GM20431 (cell line): ENCODE results near the gene TSPAN11.

Source experiments
- in situ Hi-C: fragments of 300-500 bp; cut with MseI, MboI; formaldehyde crosslinking; loops from one replicate; pipeline ENCODE4 v1.15.0; 2020; ENCODE audit warnings: low sequenced_read_pairs; ENCODE audit not compliant: unreplicated experiment

TSPAN11 gene

DNA sequence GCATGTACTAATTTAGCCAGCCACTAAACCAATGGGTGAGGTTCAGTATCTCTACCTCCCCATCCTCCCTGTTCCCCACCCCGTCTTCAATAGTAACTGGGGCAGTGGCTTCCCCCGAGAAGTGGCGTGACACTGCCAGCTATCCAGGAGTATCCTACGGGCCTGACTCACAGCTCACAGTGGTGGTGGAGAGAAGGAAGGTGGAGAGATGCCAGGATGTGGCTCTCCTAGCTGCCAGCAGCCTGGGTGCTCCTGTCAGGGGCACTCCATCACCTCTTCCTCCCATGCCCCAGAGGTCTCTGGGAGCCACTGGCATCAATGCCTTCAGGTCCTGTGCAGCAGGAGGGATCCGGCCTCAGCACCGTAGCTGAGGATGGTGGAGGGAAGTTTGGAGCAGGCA is 49.0 kb downstream of the TSPAN11 start:
- in situ Hi-C loops, result no loop called here

DNA sequence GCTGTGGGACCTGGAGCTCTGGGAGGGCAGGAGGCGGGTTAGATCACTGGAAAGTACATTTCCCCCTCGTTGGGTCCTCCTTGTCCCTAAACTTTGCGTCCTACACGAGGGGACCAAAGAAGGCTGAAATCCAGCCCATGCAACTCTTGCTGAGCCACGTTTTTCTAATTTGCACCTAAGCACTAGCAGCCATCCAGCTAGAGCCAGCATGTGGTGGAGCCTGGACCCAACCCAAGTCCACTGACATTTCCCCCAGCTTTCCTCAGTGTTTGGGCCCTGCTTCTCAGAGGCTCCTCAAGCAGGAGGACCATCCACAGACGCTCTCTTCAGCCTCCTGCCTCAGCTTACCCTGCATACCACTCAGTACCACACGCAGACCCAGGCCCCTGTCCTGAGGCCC is 49.7 kb downstream of the TSPAN11 start:
- in situ Hi-C loops, result no loop called here

DNA sequence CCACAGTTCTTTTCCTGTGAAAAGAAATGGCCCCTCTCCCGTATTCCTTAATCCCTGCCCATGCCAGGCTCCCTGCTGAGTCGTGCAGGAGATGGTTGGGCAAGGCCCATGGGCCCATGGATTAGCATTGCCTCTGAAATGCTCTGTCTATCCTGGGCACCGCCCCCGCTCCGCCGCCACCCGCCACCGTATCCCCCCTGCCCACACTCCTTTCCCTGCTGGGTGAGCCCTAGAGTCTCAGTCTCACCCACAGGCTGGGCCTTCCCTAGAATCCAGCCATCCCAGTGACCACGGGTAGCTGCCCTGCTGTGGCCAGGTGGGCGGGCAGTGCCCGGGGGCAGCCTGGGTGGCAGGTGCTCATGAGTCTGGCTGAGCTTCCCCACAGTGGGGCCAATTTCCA is 50.6 kb downstream of the TSPAN11 start:
- in situ Hi-C loops, result no loop called here

DNA sequence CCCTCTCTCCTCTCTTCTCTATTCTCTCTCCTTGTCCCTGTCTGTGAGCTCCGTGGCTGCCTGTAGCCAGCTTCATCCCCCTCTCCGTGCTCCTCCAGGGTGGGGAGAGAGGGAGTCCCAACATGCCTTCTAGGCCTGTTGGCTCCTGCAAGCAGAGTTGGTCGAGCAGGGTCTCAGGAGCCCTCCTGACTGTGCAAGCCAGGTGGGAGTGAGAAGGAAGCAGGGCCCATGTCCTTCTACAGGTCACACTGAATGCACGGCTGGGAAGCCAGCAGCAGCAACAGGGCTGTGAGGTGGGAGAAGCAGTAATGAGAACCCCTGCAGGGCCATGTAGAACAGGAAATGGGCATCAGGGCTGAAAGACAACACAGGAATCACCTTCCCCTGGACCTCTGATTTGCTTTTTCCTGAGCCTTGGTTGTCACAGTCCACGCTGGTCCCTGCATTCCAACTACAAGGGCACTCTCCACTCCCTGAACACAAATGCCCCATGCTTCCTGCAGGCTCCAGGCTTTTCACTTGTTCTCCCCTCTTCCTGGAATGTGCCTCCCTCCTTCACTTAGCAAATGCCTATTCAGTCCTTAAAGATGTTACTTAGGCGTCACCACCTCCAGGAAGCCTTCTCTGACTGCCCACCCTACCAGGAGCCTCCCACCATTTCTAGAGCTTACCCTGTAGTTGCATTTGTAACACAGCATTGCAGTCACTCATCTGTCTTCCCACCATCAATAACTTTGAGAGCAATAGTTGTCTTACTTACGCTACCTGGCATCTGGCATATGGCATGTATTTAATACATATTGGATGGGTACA is 51.2 kb downstream of the TSPAN11 start:
- in situ Hi-C loops, result no loop called here

DNA sequence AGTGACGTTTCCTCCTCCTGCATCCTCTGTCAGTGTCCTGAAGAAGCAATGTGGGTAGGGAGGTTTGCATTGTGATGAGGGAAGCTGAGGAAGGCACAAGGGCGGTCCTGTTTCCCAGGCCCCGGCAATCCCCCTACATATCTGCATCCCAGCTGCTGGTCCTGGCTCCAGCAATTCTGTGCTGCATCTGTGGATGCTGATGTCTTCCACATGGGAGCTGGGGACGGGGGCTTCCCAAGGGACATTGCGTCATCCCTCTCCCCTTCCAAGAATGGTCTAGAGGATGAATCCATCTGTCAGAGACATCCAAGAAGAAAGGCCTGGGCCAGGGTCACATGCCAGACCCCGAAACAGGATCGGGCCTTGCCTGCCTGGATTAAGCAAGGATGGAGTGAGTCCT is 52.1 kb downstream of the TSPAN11 start:
- in situ Hi-C loops, result no loop called here

DNA sequence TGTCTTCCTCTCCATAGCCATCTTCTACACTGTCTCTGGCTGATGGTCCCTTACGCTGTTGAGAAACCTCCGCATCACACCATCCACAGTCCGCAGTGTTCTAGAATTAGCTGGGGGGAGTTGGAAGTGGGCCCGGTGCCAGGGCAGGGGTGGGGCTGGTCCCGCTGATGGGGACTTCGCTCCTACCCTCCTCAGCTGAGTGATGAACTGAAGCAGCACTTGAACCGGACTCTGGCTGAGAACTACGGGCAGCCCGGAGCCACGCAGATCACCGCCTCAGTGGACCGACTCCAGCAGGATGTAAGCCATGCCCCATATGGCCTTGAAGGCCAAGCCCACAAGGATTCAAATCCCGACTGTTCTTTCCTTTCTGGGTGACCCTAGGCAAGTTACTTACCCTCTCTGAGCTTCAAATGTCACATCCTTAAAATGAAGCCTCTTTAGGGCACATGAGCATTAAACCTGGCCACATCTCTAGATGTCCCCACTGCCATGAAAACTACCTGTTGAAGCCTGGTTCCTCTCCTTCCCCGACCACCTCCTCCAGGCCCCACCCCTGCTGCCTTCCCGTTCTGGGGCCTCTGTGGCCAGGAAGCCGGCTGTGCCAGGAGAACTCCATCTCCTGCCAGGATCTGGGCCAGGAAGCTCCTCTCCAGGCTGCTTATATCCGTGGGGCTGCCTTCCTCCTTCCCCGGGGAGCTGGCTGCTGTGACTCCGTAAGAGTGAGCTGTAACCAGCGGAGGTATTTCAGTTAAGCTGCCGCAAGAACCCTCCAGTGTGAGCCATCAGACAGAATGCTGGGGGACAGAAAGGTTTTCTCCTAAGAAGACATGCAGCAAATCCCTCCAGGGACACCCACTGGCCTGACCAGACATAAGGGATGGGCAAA is 53.1 kb downstream of the TSPAN11 start:
- in situ Hi-C loops, result no loop called here

DNA sequence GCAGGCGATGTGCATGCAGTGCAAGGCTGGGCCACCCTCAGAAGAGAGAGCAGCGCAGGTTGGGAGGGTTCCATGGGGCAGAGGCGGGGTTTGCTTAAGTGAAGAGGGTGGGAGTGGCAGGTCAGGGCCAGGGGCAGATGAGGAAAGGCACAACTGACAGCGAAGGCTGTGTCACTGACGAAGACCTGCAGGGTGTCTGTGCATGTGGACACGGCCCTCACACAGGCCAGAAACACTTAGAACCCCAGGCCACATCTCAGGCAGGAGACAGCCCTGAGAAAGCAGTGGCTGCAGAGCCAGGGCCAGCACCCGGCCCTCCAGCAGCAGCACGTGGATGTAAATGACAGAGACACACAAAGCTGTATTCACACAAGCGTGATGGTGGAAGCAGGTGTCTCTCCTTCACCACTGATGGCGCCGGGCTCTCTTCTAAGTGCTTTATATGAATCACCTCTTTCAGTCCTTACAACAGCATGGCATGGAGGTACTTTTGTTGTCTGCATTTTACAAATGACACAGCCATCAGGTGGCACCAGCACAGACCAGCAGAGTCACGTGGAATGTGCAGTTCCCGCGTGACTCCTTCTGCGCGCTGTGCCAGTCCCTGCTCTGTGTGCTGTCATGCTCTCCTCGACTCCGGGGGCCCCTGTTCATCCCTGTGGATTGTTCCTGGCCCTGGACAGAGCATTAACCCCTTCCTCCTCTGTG is 54.6 kb downstream of the TSPAN11 start:
- in situ Hi-C loops, result no loop called here

DNA sequence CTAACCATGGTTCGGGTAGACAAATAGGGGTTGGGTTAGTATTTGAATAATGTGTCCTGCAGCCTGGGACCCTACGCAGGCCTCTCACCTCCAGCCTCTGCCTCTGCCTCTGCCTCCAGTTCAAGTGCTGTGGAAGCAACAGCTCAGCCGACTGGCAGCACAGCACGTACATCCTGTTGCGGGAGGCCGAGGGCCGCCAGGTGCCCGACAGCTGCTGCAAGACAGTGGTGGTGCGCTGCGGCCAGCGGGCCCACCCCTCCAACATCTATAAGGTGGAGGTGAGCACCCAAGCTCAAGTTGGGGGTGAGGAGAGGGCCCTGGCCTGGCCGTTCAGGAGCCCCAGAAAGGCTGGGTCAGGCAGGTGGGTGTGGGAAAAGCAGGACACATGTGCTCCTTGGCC is 55.9 kb downstream of the TSPAN11 start:
- in situ Hi-C loops, result no loop called here

DNA sequence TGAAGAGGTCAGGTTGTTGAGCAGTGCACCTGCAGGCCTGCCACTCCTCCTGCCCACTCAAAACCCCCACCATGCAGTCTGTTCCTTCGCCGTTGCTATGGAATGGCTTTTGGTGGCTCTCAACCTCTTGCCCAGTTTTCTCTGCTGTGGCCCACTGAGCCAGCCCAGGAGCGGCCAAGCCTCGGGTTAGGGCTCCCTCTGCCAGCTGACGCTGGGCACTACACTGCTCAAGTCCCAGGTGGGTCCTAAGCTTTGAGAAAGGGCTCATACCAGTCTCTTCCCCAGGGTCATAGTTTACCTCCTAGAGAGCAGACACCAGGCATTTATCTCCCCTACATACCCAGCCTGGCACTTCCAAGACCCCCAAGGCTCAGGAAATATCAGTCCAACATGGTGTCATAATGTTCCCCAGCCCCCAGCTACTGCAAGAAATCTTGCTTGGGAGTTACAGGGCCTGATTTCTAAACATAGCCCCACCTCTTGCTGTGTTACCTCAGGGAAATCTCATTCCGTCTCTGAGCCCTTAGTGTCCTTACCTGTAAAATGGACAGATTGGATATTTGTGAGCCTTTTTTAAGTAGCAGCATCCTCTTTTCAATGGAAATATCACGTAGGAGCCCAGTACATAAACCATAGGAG is 59.4 kb downstream of the TSPAN11 start:
- in situ Hi-C loops, result no loop called here

DNA sequence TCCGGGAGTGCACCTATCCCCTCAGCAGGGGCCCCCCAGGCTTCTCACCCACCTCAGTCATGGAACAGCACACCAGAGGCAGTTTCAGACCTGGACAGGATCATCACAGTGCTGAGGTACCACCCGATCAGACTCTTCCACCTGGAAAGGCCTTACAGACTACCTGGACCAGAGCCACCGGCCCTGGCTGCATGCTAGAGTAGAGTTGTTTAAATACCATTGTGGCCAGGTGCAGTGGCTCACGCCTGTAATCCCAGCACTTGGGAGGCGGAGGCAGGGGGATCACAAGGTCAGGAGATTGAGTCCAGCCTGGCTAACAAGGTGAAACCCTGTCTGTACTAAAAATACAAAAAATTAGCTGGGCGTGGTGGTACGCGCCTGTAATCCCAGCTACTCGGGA is 61.5 kb downstream of the TSPAN11 start:
- in situ Hi-C loops, result no loop called here

DNA sequence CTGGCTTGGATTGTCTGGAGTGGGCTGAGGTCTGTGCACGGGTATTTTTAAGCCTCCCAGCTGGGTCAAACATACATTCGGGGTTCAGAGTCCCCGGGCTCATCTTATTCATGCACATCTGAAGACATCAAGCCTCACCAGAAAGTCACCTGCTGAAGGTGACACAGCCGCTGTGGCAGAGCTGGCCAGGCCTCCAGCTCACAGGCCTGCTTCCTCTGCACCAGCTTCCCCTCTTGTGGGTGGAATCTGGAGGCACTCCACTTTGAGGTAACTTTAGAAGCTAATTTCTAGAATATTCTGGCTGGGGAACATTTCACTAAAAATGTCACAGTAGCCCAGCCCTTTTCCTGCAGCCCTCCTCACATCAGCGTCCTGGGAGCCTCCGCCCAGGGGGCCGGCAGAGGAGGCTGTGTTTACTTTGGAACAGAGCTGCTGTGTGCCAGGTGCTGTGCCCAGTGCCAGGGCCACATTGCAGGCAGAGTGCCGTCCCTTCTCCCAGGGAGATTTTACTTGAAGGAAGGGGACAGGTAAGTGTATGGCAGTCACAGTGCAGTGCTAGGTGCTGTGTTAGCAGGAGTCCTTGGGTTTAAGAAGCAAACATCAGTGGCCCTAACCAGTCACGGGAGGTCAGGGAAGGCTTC is 62.2 kb downstream of the TSPAN11 start:
- in situ Hi-C loops, result no loop called here

DNA sequence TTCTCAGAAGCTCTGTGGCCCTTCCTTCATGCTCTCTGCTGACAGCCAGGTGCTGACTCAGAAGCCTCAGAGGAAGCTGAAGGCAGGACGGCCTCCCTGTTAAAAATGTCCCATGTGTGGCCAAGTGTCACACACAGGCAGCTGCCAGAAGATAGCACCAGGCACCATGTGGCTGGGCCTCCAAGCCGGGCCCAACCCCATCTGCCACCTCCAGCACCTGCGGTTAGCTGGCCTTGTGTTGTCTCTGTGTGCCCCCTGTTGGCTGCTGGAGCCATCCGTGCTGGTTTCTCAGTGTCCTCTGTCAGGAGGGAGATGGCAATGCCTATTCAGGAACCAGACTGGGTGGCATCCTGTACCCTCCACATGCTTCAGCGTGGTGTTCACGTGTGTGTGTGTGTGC is 63.2 kb downstream of the TSPAN11 start:
- in situ Hi-C loops, result no loop called here

DNA sequence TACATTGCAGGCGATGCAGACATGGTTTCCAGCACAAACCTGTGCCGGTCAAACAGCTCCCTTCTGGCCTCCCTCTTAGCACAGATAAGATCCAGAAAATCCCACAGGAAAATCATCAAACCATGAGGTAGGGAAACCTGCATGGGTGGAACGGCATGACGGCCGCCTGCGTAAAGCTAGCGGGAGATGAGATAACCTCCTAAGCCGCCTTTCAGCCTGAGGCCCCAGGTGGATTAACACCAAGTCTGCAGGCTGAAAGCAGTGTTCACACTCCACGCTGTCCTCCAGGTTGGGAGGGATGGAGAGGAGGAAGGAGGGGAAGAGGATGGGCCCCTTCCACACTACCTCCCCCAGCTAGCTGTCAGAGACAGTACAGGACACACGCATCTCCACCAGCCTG is 63.8 kb downstream of the TSPAN11 start:
- in situ Hi-C loops, result no loop called here

DNA sequence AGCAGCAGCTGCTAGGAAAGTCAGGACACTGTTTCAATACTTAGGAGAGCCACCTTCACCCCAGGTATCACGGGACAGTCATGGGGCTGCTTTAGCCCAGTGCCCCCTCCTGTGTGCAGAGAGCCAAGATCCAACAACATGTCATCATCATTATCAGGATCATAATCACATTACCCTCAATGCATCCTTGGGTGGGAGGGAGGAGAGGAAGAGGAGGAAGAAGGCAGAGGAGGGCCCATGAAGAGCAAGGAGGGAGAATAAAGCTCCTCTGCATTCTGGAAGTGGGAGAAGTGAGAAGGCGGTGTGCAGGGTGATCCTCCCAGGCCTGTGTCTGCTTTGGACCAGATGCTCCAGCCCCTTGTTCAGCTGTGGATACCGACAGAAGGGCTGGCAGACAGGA is 64.2 kb downstream of the TSPAN11 start:
- in situ Hi-C loops, result no loop called here

DNA sequence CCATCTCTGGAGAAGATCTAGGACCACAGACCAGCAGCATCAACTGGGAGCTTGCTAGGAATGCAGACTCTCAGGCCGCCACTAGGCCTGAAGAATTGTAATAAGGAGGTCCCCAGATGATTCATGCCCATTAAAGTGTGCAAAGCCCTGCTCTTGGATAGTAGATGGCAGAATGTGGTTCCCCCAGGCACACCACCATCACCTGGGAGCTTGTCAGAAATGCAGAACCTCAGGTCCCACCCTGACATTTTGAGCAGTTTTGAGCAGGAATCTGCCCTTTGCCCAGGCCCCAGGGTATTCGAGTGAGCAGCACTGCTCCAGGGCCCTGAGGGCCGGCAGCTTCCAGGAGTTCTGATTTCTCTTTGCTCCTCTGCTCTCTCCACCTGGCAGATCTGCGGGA is 64.9 kb downstream of the TSPAN11 start:
- in situ Hi-C loops, result no loop called here

DNA sequence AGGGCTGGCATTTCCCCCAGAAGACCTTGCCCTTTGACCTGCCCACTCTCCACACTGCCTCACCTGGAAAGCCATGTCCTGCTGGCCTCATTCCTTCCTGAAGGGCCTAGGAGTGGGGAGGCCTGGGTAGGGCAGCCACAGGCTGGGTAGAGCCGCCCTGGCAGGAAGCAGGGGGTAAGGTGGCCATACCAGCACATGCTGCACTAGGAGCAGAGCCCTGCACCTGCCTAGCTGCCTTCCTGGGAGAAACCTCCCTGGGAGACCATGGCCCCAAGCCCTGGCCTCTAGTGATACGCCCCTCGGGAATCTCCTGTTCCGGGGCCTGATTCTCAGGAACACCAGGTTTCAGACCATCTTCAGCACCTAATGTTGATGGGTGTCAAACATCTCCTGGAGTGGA is 65.8 kb downstream of the TSPAN11 start:
- in situ Hi-C loops, result no loop called here

DNA sequence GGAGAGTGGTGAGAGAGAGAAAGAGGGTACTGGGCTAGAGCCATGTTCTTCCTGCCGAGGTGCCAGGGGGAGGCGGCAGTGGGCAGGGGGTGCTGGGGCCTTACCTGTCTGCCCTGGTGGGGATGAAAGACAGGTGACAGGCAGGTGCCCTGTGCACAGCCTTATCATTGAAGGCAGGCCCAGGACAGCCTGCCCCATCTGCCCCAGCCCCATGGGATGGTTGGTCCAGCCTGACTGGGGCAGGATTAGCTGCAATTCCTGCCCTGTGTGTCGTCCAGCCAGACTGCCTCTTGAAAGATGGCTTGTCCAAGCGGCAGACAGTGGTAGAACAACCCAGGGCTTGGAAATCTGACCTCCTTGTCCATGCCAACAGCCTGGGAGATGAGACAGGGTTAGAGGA is 67.2 kb downstream of the TSPAN11 start:
- in situ Hi-C loops, result no loop called here

DNA sequence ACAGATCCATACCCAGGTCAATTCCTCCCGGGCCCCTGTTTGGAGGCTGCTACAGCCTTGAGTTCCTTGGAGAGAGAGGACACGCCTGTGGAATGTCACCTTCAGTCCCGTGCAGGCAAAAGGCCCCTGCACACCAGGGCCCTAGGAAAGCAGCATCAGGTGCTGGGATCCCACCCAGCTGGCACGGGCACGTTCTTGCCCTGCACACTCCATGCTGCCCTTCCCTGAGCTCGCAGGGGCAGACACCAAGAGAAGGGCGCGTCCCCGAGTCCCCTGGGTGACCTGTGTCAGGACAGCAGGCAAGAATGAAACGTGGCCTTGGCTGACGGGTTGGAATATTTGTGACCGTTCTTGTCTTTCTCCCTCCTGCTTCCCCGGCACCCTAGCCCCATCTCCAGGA is 67.7 kb downstream of the TSPAN11 start:
- in situ Hi-C loops, result no loop called here

DNA sequence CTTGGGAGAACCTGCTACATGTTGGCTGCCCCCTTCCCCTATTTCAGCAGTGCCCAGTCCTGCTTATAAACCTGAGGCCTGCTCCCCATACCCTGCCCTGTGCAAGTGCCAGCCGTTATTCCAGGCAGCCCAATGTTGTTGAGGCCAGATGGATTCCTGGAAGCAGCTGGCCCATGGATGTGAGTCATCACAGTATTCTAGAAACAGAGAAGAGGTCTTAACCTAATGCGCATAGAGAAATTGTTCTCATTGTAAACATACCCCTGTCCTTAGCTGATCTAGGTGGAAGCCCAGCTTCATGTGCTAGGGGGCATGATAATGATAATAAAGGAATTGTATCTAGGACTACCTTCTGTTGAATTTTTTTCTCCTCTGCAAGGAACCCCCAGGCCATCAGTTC is 69.7 kb downstream of the TSPAN11 start:
- in situ Hi-C loops, result no loop called here

DNA sequence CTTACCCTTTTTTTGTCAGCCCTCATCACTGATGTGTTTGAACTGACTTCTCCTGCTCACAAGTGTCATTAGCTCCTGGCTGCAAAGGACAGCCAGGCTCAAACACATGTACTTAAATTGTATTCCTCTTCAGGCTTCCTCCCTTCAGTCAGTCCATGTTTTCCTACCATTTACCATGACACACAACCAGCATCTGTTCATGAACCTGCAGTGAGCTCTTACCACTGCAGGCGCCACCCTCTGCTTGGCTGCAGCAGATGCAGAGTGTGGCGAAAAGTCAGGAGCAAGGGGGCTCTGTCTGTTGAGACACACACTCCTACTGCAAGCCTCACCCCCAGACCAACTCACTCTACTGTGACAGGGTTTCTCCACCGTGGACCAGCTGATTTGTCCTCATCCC is 70.2 kb downstream of the TSPAN11 start:
- in situ Hi-C loops, result no loop called here
